ENCODE data around the gene TCTA. TPM values are rescaled to one million over a fixed set of nuclear protein-coding genes. Genes with fewer than 3 reads are reported as not detected.

TCTA gene
- total and polyA plus RNA-seq, 10 of the 15 experiments (the other 5 are each of a cell fraction or from before 2014, with no cell fraction given): 6.5 to 30.5 (median 18.3) TPM

GRCh38 chr3:49411968-49412631, at the start of gene TCTA, which contains the start of gene RHOA (continued):
- no peak for TF ChIP-seq BCLAF1 (IDR thresholded peaks at IDR 0.05)
- peak; percentile 35; the same call in 1 of the 2 replicates for TF ChIP-seq RAD51 (IDR thresholded peaks at IDR 0.05)
- TF ChIP-seq YY1 (IDR thresholded peaks at IDR 0.05; ENCODE audit: low read depth, low read length): peak; percentile 95
- TF ChIP-seq CREM (IDR thresholded peaks at IDR 0.05; ENCODE audit: low read depth): peak; percentile 52; the same call in 1 of the 2 replicates
- no peak for TF ChIP-seq ZBTB4 (CRISPR knock-in tag; IDR thresholded peaks at IDR 0.05)
- TF ChIP-seq CEBPZ (IDR thresholded peaks at IDR 0.05; ENCODE audit: low read depth, low read length): no peak
- TF ChIP-seq POU2F2 (IDR thresholded peaks at IDR 0.05; ENCODE audit: borderline replicate concordance, low read depth, low read length): peak; percentile 79
- TF ChIP-seq ELK1 (IDR thresholded peaks at IDR 0.05; ENCODE audit: low read depth, low read length): 0 out of 2 replicates have a peak, but pooled peaks have one; percentile 19
- no peak for TF ChIP-seq NFIC (IDR thresholded peaks at IDR 0.05; ENCODE audit: low read depth, low read length)
- TF ChIP-seq ATF7 (IDR thresholded peaks at IDR 0.05; ENCODE audit: low read depth): no peak; the same call in 1 of the 2 replicates
- no peak; the same call in 1 of the 2 replicates for TF ChIP-seq HCFC1 (IDR thresholded peaks at IDR 0.05; ENCODE audit: low read length)
- peak; percentile 59 for TF ChIP-seq KLF5 (IDR thresholded peaks at IDR 0.05; ENCODE audit: partially characterized antibody)
- TF ChIP-seq RUNX3 (IDR thresholded peaks at IDR 0.05; ENCODE audit: low read length): peak; percentile 59; the same call in 1 of the 2 replicates
- TF ChIP-seq HDGF (IDR thresholded peaks at IDR 0.05): peak; percentile 92
- TF ChIP-seq DPF2 (IDR thresholded peaks at IDR 0.05): 0 out of 2 replicates have a peak, but pooled peaks have one; percentile 37
- TF ChIP-seq E2F4 (IDR thresholded peaks at IDR 0.05; ENCODE audit: low read depth, low read length): no peak
